Measurements from ENCODE around the gene SCAND1. TPM values are rescaled to one million over a fixed set of nuclear protein-coding genes. Genes with fewer than 3 reads are reported as not detected.

Gene SCAND1
- total RNA-seq, 1 experiment from 2014 or later: 59.6 TPM

- Histone ChIP-seq H3K36me3 (ENCODE audit: control insufficient read depth, insufficient read depth, low read length) (no peaks in the 10 kb centered on the region), H3K4me1 (ENCODE audit: control insufficient read depth, insufficient read depth, low read length) (no peaks in the 10 kb centered on the region), H3K27ac (ENCODE audit: low read length) (no peak overlapping the region), H3K9me3 (ENCODE audit: control insufficient read depth, insufficient read depth, low read depth, low read length) (no peaks in the 10 kb centered on the region), H3K4me3 (ENCODE audit: low read depth in 2 of 2, low read length in 2 of 2) (no peak overlapping the region), H3K27me3 (ENCODE audit: control insufficient read depth, insufficient read depth, low read length) (no peaks in the 10 kb centered on the region)
- in situ Hi-C loops (cut with HindIII; ENCODE audit: low pct_unique_long_range_greater_than_20kb, low sequenced_read_pairs) (no loop called here), intact Hi-C loops (cut with micrococcal nuclease; ENCODE audit: unreplicated experiment) (no loop called here)
- no peak for DNase-seq (ENCODE audit: low read depth, low spot score)
- POLR2A ChIA-PET: interaction anchor here (0.6 kb wide), 1 partner anchor 11 kb away, joined by 3 read pairs; no protein-coding TSS in a partner anchor
- ATAC-seq: no peak
- TF ChIP-seq POLR2AphosphoS5 (IDR thresholded peaks at IDR 0.05; ENCODE audit: low read depth, low read length) (no peak), SIN3A (IDR thresholded peaks at IDR 0.05; ENCODE audit: borderline replicate concordance, insufficient read depth, low read depth, low read length) (no peak), CTCF (IDR thresholded peaks at IDR 0.05) (no peak), TCF7L2 (IDR thresholded peaks at IDR 0.05; ENCODE audit: low read depth, low read length) (no peak)
- TF ChIP-seq, protein P1, sequence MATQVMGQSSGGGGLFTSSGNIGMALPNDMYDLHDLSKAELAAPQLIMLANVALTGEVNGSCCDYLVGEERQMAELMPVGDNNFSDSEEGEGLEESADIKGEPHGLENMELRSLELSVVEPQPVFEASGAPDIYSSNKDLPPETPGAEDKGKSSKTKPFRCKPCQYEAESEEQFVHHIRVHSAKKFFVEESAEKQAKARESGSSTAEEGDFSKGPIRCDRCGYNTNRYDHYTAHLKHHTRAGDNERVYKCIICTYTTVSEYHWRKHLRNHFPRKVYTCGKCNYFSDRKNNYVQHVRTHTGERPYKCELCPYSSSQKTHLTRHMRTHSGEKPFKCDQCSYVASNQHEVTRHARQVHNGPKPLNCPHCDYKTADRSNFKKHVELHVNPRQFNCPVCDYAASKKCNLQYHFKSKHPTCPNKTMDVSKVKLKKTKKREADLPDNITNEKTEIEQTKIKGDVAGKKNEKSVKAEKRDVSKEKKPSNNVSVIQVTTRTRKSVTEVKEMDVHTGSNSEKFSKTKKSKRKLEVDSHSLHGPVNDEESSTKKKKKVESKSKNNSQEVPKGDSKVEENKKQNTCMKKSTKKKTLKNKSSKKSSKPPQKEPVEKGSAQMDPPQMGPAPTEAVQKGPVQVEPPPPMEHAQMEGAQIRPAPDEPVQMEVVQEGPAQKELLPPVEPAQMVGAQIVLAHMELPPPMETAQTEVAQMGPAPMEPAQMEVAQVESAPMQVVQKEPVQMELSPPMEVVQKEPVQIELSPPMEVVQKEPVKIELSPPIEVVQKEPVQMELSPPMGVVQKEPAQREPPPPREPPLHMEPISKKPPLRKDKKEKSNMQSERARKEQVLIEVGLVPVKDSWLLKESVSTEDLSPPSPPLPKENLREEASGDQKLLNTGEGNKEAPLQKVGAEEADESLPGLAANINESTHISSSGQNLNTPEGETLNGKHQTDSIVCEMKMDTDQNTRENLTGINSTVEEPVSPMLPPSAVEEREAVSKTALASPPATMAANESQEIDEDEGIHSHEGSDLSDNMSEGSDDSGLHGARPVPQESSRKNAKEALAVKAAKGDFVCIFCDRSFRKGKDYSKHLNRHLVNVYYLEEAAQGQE (IDR thresholded peaks at IDR 0.05; ENCODE audit: insufficient read depth in 1 of 2, low read depth in 2 of 2, low read length in 1 of 2): no peak
- BruUV-seq (replicated peaks): no TSS peak
- CTCF ChIA-PET: interaction anchor here (1.8 kb wide), 1 partner anchor 9 kb away, joined by 4 read pairs; no protein-coding TSS in a partner anchor
These were observed 27.7 kb upstream of the SCAND1 start for GRCh38 chr20:35981969-35982368.

- H3K27me3 ChIP-seq (ENCODE audit: control insufficient read depth, insufficient read depth, low read length): no peaks in the 10 kb centered on the region
- intact Hi-C loops (cut with micrococcal nuclease; ENCODE audit: unreplicated experiment): no loop called here
- BruUV-seq (replicated peaks): no TSS peak
- H3K36me3 ChIP-seq (ENCODE audit: control insufficient read depth, insufficient read depth, low read length): no peaks in the 10 kb centered on the region
- ATAC-seq: no peak
- TF ChIP-seq SIN3A (IDR thresholded peaks at IDR 0.05; ENCODE audit: borderline replicate concordance, insufficient read depth, low read depth, low read length) (no peak), TCF7L2 (IDR thresholded peaks at IDR 0.05; ENCODE audit: low read depth, low read length) (no peak), CTCF (IDR thresholded peaks at IDR 0.05) (no peak), POLR2AphosphoS5 (IDR thresholded peaks at IDR 0.05; ENCODE audit: low read depth, low read length) (no peak)
- TF ChIP-seq, protein P1 (IDR thresholded peaks at IDR 0.05; ENCODE audit: insufficient read depth in 1 of 2, low read depth in 2 of 2, low read length in 1 of 2): no peak
- H3K27ac ChIP-seq (ENCODE audit: low read length): no peak overlapping the region
- no peak for DNase-seq (ENCODE audit: low read depth, low spot score)
- CTCF ChIA-PET: interaction anchor here (0.7 kb wide), 1 partner anchor 159 kb away, joined by 4 read pairs; no protein-coding TSS in a partner anchor
- in situ Hi-C loops (cut with HindIII; ENCODE audit: low pct_unique_long_range_greater_than_20kb, low sequenced_read_pairs): no loop called here
- POLR2A ChIA-PET: no interaction called here
- H3K4me1 ChIP-seq (ENCODE audit: control insufficient read depth, insufficient read depth, low read length): no peaks in the 10 kb centered on the region
- no peaks in the 10 kb centered on the region for H3K9me3 ChIP-seq (ENCODE audit: control insufficient read depth, insufficient read depth, low read depth, low read length)
- H3K4me3 ChIP-seq (ENCODE audit: low read depth in 2 of 2, low read length in 2 of 2): no peak overlapping the region
These were observed 25.2 kb upstream of the SCAND1 start for GRCh38 chr20:35979544-35979943.
